GM18498 (cell line): ENCODE data around the gene DST.
"Not testable (repeated sequence)": the region's sequence is repeated elsewhere in the genome, so short reads cannot be mapped to it uniquely, and the experiment has no call there.

Experiments
- ATAC-seq: cut with Tn5 transposase; IDR thresholded peaks from one replicate; pipeline ENCODE4 v1.9.1; 2021; ENCODE audit warnings: mild to moderate bottlenecking, moderate library complexity; ENCODE audit not compliant: unreplicated experiment

The DST gene

GRCh38 chr6:56572788-56573471 is 69.8 kb downstream of the DST start:
- no peak for ATAC-seq

GRCh38 chr6:56571605-56572004 is 71.1 kb downstream of the DST start:
- ATAC-seq: no peak

- ATAC-seq: peak; percentile 84
These were observed 72.0 kb downstream of the DST start for GRCh38 chr6:56570413-56571359.

DNA sequence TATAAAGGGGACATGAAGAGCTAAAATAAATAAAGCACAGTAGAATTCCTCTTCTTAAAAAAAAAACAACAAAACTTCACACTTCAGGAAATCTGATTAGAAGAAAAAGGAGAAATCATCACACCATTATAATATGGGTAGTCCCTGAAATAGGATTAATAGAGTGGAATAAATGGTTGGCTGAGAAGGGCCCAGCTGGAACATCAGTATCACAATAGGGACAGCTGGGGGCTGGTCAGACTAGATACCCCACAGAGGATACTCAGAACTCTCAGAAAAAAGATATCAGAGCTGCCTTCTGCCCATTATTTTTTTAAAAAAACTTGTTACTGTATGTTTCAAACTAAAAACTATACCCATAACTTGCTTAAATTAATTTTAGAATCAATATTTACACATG is 75.2 kb downstream of the DST start:
- no peak for ATAC-seq

DNA sequence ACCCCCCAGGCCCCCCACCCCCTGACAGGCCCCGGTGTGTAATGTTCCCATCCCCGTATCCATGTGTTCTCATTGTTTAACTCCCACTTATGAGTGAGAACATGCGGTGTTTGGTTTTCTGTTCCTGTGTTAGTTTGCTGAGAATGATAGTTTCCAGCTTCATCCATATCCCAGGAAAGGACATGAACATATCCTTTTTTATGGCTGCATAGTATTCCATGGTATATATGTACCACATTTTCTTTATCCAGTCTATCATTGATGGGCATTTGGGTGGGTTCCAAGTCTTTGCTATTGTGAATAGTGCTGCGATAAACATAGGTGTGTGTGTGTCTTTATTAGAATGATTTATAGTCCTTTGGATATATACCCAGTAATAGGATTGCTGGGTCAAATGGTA is 80.0 kb downstream of the DST start:
- ATAC-seq: not testable (repeated sequence)

DNA sequence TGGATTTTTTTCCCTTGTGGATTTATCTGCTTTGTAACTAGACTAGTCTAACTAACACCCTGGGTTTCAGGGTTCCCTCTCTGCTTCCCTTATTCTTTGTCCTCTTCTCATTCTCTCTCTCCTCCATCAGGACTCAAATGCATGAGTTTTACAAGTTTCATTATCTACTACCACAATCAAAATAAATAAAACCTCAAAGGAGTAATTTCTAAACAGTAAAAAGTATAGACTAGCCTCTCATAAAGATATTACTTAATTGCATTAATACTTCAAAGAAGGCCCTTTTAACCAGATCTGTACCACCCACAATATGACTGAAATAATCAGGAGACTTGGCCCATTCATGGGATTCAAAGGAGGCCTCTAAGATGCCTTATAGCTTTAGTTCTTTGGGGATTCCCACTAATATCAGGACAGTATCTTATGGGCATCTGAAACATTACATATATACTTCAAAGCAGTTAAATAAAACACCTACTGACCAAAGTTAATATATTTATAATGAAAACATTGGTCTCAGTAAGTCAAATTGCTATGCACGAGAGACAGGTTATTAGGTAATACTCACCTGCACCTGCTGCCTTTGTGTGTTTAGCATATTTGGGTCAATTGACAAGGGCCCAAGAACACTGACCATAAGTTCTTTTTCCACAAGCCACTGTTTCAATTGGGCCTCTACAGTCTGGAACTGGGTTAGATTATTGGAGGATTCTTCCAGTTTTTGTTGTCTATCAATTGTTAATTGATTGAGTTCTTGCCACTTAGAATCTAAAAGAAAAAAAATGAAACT is 85.7 kb downstream of the DST start:
- no peak for ATAC-seq

GRCh38 chr6:56555438-56555872 is 87.2 kb downstream of the DST start:
- no peak for ATAC-seq

DNA sequence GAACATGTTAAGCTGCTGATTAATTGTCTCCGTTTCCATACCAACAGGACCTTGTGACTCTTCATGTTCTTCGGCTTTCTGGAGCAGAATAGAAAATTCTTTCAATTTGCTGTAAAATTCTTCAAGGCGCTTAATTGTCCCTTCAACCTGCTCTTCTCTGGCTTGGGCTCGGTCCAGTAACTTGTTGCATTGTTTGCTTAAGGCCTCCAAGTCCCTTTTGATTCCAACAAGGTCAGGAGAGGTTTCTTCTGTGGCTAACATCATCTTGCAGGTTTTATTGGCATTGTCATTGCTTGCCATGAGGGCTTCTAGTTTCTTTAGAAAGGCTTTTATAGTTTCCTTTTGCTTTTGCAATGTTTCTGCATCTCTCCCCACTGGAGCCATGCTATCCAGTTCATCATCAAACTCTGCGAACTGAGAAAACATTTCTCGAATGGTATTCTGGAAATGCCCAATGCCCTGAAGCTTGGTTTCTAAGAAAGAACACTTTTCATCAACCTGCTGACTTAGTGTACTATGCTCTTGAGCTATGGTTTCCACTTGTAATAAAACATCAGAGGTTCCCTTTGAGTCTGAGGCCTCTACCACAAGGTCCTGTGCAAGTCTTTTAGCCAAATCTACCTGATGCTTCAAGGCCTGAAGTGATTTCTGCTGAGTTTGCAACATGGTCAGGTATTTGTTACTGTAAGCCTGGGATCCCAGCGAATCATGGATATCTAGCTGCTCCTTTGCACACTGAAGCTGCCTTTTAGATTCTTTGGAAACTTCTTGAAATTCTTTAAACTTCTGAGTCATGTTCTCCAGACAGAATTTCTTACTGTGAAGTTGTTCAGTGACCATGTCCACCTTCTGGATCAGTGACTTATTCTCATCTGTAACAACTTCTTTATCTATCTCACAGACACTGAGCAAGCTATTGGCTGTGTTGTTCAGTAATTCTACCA is 90.2 kb downstream of the DST start:
- ATAC-seq: no peak

GRCh38 chr6:56551409-56552120 is 91.1 kb downstream of the DST start:
- ATAC-seq: no peak

DNA sequence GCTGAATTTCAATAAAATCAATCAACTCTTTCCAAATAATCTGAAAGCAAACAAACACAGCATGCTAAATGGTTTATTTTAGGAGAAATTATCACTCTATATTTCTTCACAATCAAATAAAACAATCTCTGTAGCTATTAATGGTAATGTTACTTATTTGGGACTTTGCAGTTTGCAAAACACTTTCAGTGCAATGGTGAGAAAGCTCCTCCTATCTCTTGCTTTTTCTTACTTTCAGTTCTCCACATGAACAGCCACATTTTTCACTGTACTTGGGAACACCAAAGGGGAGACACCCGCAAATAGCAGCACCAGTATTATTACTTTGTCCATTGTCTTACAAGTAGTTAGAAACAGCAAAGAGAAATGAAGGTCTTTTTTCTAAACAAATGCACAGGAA is 92.4 kb downstream of the DST start:
- ATAC-seq: no peak

- no peak for ATAC-seq
These were observed 93.7 kb downstream of the DST start for GRCh38 chr6:56549014-56549413.

- no peak for ATAC-seq
These were observed 95.0 kb downstream of the DST start for GRCh38 chr6:56547687-56548086.

GRCh38 chr6:56542364-56543331 is 100.0 kb downstream of the DST start:
- peak; percentile 96 for ATAC-seq

GRCh38 chr6:56541741-56542360 is 100.8 kb downstream of the DST start:
- no peak for ATAC-seq

GRCh38 chr6:56541030-56541600 is 101.6 kb downstream of the DST start:
- ATAC-seq: no peak

GRCh38 chr6:56540232-56541029 is 102.3 kb downstream of the DST start:
- no peak for ATAC-seq
